T-helper 2 cell treated with Interferon-gamma antibody and Interleukin-4, amounts not matched to agents 5 μg/mL and 100 μg/mL, for 36 hours (primary cell): ENCODE data around the gene CCN6.
"Not testable (repeated sequence)": the region's sequence is repeated elsewhere in the genome, so short reads cannot be mapped to it uniquely, and the experiment has no call there.

ENCODE experiments used
- DNase-seq: peaks from one replicate; pipeline ENCODE4 v3.0.0; 2021; ENCODE audit warnings: low spot score
- H3K27ac Mint-ChIP-seq: one replicate; pipeline ENCODE4 v1.8.0; 2021; ENCODE audit warnings: mild to moderate bottlenecking, mixed read lengths
- H3K27me3 Mint-ChIP-seq: one replicate; pipeline ENCODE4 v1.8.0; 2021; ENCODE audit warnings: low read depth, mixed read lengths
- H3K36me3 Mint-ChIP-seq: one replicate; pipeline ENCODE4 v1.8.0; 2021; ENCODE audit warnings: low read depth, mixed read lengths
- H3K4me1 Mint-ChIP-seq: one replicate; pipeline ENCODE4 v1.8.0; 2021; ENCODE audit warnings: low read depth, mixed read lengths
- H3K4me3 Mint-ChIP-seq: one replicate; pipeline ENCODE4 v1.8.0; 2022; ENCODE audit warnings: mild to moderate bottlenecking, moderate library complexity, mixed read lengths
- H3K9me3 Mint-ChIP-seq: one replicate; pipeline ENCODE4 v1.8.0; 2021; ENCODE audit warnings: mixed read lengths

Gene CCN6

DNA sequence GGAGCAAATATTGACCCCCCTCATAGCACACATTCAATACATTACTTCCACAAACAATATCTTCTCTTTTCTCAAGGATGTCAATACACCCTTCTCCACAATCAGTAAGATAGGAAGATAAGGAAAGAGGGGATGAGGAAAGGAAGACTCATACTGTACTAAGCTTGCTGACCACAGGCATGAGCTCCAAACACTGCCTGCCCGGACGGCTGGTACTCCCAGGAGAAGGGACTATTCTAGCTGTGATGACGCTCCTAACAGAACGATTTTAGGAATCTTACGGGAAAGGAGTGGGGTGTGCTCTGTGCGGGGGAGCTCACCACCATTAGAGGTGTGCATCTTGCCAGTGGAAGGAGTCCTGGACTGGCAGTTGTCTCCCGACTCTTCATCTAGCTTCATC is 3.9 kb upstream of the CCN6 start:
- Mint-ChIP-seq H3K4me1 (peaks cover 5% of the 10 kb centered on the region), H3K4me3 (no peak overlapping the region), H3K27me3 (no peaks in the 10 kb centered on the region), H3K36me3 (no peaks in the 10 kb centered on the region), H3K27ac (no peak overlapping the region), H3K9me3 (no peaks in the 10 kb centered on the region)
- DNase-seq = no peak

DNA sequence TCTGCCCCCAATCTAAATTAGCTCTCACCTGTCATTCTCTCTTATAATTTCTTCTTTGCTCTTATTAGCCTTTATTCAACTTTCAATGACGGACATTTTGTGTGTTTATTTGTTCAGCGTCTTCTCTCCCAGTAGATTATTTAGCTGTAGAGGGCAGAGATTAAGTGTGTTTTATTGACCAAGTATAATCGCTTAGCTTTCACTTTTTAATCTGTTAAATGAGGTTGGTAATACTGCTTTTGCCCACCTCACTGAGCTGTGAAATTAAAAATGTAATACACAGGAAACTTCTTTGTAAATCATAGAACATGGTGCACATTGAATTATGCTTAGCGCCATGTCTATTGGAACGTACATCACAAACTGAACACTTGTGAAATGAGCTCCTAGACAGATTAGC is 3.5 kb upstream of the CCN6 start:
- Mint-ChIP-seq H3K4me1 (peaks cover 5% of the 10 kb centered on the region), H3K27me3 (no peaks in the 10 kb centered on the region), H3K4me3 (no peak overlapping the region), H3K27ac (no peak overlapping the region), H3K9me3 (no peaks in the 10 kb centered on the region), H3K36me3 (no peaks in the 10 kb centered on the region)
- DNase-seq = no peak

DNA sequence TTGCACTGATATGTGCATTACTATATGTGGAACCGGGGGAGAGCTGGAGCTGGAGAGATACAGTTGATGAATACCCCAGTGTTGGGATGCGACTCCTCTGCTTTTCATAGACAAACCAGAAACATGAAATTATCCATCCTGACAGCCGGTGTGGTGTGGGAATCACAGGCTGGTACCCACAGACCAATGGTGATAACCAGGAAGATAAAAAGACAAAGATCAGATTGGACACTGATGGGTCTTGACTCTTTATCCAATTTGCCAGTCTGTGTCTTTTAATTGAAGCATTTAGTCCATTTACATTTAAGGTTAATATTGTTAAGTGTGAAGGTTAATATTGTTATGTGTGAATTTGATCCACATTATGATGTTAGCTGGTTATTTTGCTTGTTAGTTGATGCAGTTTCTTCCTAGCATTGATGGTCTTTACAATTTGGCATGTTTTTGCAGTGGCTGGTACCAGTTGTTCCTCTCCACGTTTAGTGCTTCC is 2.6 kb upstream of the CCN6 start:
- not testable (repeated sequence) for H3K4me1 Mint-ChIP-seq, H3K9me3 Mint-ChIP-seq, H3K4me3 Mint-ChIP-seq, H3K27me3 Mint-ChIP-seq, H3K36me3 Mint-ChIP-seq, DNase-seq, H3K27ac Mint-ChIP-seq

DNA sequence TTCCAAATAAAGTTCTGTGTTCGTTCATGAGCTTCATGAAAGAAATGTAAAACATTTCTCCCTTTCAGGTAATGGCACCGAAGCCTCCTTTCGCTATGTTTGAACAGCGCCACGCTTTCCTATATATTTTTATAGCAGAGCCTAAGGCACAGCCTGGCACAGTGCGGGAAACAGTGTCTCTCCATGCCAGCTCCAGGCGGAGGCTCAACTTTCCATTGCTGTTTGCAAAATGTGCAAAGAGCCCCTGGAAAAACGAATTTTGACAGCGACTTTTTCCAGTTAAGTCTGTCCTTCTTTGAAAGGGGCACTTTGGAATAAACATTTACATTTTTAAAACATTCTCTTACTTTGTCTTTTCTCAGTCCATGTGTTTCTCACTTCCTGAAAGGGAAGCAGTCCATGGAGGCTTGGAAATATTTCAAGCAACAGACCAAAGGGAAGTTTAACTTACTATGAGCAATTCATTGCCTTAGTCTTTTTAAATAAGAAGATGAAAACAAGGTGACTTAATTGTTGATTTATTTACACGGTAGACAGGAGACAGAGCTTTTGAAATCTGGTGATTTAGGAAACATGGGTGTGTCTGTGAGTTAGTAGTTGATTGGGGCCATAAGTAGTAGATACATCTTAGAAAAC is 769 bp downstream of the CCN6 start:
- DNase-seq = no peak
- Mint-ChIP-seq H3K27ac (no peak overlapping the region), H3K4me1 (no peaks in the 10 kb centered on the region), H3K36me3 (no peaks in the 10 kb centered on the region), H3K4me3 (no peak overlapping the region), H3K27me3 (peaks cover 5% of the 10 kb centered on the region), H3K9me3 (no peaks in the 10 kb centered on the region)

DNA sequence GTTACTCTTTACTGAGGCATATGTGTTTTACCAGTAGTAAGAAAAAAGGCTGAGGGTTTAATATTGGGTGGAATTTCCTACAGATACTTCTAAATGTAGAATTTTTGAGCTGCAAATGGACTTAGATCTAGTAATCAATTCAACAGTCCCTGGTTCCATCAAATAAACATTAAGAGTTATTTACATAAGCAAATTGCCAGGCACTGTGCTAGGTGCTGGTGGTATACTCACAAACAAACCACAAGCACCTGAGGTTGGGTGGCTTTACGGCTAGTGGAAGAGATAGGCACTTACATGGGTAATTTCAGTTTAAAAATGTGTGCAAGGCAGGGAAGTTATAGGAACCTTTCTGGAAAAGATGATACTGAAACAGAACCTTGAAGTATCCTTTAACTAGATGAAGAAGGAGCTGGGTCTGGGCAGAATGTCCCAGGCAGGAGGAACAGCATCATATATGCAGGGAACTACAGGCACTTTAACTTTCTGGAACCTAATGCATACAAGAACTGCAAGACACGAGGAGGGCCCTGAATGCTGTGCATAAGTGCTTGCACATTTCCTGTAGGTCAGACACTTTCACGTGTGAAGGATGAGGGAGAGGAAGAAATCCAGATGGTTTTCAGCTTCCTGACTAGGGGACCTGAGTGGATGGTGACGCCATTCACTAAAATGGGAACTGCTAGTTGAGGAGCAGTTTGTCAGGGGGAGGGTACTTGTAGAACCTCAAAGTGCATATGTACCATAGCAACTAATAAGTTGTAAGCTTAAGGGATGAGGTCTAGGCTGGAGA is 4.5 kb downstream of the CCN6 start:
- no peak overlapping the region for H3K27ac Mint-ChIP-seq
- H3K4me1 Mint-ChIP-seq = no peaks in the 10 kb centered on the region
- DNase-seq = no peak
- peaks cover 5% of the 10 kb centered on the region for H3K27me3 Mint-ChIP-seq
- no peaks in the 10 kb centered on the region for H3K36me3 Mint-ChIP-seq
- no peak overlapping the region for H3K4me3 Mint-ChIP-seq
- H3K9me3 Mint-ChIP-seq = no peaks in the 10 kb centered on the region

DNA sequence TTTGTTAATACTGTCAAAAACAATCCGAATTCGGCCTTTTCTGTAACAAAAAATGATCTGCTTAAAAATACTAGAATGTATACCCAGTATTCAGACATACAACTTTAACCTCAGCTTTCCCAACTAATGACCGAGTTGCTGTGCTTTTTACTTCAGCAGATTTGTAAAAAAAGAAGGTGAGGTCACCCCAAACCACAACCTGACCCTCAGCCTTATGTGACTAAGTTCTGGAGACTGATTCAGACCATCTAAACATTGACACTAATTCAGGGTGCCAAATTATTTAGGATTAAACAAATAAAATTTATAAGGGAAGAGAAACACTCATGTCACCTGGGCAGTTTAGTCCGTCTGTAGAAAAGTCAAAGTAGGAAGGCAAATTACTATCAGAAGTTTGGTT is 7.7 kb downstream of the CCN6 start:
- H3K27ac Mint-ChIP-seq = no peak overlapping the region
- no peaks in the 10 kb centered on the region for H3K9me3 Mint-ChIP-seq

DNA sequence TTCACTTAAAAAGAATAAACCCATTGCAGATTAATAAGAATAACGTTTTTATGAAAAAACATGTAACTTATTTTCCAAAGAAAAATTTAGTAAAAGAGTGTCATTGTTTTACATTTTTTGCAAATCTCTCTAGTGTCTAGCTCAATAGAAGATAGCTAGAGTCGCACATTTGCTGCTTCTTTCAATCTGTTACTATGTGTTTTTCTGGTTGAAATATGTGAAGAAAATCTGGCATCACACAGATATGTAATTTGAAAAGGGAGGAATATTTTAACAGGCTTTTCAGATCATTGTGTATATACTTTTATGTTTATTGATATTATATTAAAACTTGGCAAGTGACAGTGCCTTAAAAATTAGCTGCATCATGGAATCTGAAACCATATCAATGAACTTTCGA is 9.1 kb downstream of the CCN6 start:
- DNase-seq = no peak
- Mint-ChIP-seq H3K4me1 (no peaks in the 10 kb centered on the region), H3K27ac (no peak overlapping the region), H3K9me3 (no peaks in the 10 kb centered on the region), H3K27me3 (peaks cover 12% of the 10 kb centered on the region), H3K4me3 (no peak overlapping the region), H3K36me3 (no peaks in the 10 kb centered on the region)

More for the DNA sequence above, 7.7 kb downstream of the CCN6 start:
- no peak overlapping the region for H3K4me3 Mint-ChIP-seq
- no peaks in the 10 kb centered on the region for H3K36me3 Mint-ChIP-seq
- H3K27me3 Mint-ChIP-seq = peaks cover 12% of the 10 kb centered on the region
- H3K4me1 Mint-ChIP-seq = no peaks in the 10 kb centered on the region
- no peak for DNase-seq

DNA sequence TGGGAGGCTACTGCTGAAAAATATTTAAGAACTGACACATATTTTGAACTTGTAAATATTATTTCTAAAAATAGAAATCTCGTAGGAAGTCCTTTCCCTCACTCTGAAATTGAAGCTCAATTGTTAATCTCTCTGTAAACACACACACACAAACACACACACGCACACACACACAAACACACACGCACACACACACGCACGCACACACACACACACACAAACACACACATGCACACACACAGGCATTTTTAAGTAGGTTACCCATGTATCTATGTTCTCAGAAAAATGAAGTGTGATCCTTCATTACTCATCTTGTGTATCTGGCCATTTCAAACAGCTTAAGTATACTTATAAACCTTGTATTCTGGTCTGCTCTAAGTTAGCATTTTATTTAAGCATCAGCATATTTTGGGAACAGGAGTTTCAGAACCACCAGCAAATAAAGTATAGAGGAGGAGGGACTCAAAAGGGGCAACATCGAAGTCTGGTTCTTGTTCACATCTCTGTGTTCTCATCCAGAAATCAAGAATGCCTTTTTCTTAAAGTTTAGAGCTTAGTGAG is 11.6 kb downstream of the CCN6 start:
- Mint-ChIP-seq H3K27ac (no peak overlapping the region), H3K9me3 (no peaks in the 10 kb centered on the region), H3K4me3 (no peak overlapping the region), H3K36me3 (peaks cover 6% of the 10 kb centered on the region), H3K27me3 (peaks cover 12% of the 10 kb centered on the region), H3K4me1 (no peaks in the 10 kb centered on the region)
- no peak for DNase-seq

DNA sequence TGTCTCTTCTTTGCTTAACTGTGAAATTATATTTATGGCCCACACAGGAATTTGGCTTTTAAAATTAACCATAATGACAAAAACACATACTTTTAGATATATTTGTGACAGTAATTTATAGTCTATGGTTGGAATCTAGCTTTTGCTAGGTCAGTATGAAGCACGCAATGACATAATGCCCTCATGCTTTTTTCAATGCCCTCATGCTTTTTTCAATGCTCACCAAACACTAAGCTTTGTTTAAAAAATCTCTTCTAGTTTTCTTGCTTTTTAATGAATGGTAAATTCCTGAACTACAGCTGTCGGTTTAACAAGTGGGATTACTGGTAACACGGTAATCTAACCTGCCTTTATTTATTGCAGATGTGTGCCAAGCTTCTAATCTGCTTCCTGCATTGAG is 12.7 kb downstream of the CCN6 start:
- Mint-ChIP-seq H3K9me3 (no peaks in the 10 kb centered on the region), H3K4me1 (no peaks in the 10 kb centered on the region), H3K36me3 (peaks cover 7% of the 10 kb centered on the region), H3K27ac (no peak overlapping the region), H3K4me3 (no peak overlapping the region), H3K27me3 (peaks cover 12% of the 10 kb centered on the region)
- no peak for DNase-seq

DNA sequence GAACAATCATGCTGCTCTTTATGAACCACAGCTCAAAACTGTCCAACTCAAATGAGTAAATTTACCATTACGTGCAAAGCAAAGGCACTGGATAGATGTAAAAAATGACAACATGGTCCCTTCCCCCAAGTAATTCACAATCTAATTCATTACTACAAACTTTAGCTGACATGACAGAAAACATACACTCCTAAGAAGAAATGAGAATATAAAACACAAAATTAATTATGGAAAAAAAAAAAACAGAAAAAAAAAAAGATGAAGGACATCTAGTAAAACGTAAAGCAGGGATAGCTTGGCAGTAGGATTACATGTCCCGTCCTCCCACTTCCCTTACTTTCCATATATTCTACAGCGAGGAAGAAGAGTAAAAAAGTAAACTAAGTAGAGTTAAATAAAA is 27.7 kb downstream of the CCN6 start:
- Mint-ChIP-seq H3K9me3 (no peaks in the 10 kb centered on the region), H3K36me3 (peaks cover 13% of the 10 kb centered on the region), H3K4me3 (no peak overlapping the region), H3K27me3 (no peaks in the 10 kb centered on the region), H3K4me1 (peaks cover 6% of the 10 kb centered on the region), H3K27ac (no peak overlapping the region)
- DNase-seq = no peak

DNA sequence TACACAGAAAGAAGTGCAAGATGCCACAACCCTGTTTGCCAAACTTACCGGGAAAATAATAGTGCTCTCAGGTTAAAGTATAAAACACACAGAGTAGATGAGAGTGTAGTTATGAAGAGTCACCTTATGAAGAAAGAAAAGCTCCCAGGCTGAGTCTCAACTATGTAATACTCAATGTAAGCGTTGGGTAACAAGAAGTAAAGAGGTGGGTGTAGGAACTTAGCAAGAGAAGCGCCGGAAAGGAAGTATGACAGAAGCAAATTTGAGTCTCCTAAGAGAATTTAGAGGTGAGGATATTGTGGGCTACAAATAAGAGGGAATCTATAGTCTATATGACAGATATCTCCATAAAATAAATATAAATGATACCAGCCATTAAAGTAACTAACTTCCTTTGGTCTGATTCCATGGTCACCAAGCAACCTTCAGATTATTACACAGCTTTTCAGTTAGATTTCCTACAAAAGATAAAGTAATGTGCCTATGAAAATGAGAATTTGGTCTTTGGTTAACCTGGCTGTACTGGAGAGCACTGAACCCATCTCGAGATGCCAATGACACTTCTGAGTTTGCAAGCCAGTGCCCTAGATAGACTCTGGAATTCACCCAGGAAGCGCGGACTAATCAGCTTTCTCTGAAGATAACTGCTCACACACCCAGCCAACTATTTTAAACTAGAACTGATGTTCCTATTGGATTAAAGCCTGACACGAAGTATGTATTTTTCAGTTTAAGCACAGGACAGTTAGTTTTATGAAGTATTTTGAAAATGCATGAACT is 31.6 kb downstream of the CCN6 start:
- peak overlapping the region; percentile 48 for H3K4me3 Mint-ChIP-seq
- peaks cover 6% of the 10 kb centered on the region for H3K4me1 Mint-ChIP-seq
- DNase-seq = no peak
- H3K27ac Mint-ChIP-seq = no peak overlapping the region
- no peaks in the 10 kb centered on the region for H3K9me3 Mint-ChIP-seq
- peaks cover 20% of the 10 kb centered on the region for H3K27me3 Mint-ChIP-seq
- H3K36me3 Mint-ChIP-seq = peaks cover 6% of the 10 kb centered on the region

DNA sequence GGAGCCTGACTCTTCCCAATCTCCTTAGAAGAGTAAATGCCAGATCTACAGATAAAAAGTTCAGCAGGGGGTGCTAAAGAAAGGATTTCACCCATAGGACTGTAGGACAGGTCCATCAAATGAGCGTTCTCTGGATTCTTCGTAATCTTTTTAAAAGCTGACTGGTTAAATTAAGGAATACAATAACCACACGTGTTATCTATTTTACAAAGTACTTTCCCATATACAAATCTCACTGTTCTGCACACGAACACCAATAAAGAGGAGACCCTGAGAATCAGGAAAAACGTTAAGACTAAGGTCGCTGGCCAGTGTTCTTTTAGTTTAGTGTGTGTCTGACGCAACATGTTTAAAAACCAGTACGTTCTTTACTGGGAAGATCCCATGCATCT is 32.8 kb downstream of the CCN6 start:
- Mint-ChIP-seq H3K4me3 (no peak overlapping the region), H3K36me3 (peaks cover 6% of the 10 kb centered on the region), H3K27me3 (peaks cover 29% of the 10 kb centered on the region), H3K4me1 (peaks cover 6% of the 10 kb centered on the region), H3K27ac (no peak overlapping the region), H3K9me3 (no peaks in the 10 kb centered on the region)
- no peak for DNase-seq

DNA sequence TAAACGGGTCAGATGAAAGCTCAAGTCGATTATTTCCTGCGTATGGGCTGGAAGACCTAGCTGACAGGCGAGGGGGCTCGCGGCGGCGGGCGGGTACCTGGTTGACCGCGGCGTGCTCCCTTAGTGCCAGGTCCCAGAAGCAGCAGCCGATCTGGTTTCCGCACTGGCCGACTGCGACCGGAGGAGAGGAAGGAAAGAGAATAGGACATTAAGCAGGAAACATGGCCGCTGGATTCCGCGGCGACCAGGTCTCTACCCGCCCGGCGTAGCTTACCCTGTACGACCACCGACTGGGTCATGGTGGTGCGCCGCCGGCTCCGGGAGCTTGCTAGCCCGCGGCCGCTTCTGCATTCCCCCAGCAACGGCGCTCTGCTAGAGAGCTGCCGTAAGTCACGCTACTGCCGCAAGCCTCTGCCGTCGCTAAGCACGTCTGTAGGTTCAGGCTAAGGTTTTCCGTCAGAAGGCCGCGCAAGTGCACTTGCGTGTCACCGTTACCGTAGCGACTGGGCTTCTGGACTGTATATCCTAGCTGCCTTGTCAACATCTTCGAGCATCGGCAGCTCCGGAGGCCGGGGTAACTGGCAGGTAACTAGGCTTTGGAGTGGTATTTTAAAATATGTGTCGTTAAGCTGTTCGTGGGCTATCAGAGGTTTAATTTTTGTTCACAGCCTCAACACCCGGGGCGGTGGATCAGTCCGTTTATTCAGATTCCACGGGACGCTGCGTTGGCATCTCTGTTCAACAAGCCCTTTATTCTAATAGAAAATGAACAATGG is 33.4 kb downstream of the CCN6 start, which contains the start of the genes FAM229B and TUBE1:
Gene FAM229B (plus strand): TSS at position 456 of the 776 bp plus-strand sequence. CDS start 11,693 bp downstream, outside the sequence.
Gene TUBE1 (minus strand): TSS at position 347 of the 776 bp plus-strand sequence. CDS start 48 bp downstream, at position 299.
- Mint-ChIP-seq H3K27me3 (peaks cover 34% of the 10 kb centered on the region), H3K27ac (no peak within 1 kb of the TSS), H3K36me3 (peaks cover 6% of the 10 kb centered on the region), H3K4me1 (peaks cover 6% of the 10 kb centered on the region), H3K4me3 (no peak within 1 kb of the TSS), H3K9me3 (no peaks in the 10 kb centered on the region)
- peak; percentile 88 for DNase-seq
